Measurements from ENCODE around the gene SLC7A8.

SLC7A8 gene

DNA sequence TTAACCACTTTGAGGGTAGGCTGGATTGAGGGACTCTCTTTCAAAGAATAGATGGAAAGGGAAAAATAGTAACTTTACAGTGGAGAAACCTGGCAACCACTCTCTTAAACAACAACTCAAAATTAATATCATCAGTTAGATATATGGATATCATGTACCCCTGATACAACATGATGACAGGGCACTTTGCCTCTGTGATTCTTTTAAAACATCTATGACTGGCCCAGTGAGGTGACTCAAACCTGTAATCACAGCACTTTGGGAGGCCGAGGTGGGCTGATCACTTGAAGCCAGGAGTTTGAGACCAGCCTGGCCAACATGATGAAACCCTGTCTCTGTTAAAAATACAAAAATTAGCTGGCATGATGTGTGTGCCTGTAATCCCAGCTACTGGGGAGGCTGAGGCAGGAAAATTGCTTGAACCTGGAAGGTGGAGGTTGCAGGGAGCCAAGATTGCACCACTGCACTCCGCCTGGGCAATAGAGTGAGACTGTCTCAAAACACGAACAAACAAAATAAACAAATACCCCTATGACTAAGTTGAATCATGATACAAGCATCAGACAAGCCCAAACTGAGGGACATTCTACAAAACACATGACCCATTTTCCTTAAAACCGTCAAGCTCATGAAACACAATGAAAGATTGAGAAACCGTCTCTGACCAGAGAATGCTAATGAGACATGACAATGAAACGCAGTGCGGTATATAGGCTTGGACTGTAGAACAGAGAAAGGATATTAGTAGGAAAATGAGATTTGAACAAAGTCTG, 26.4 kb upstream of the SLC7A8 start:
- H3K27ac ChIP-seq (replicated peaks) = no peak overlapping the region
- no peaks in the 10 kb centered on the region for H3K27me3 ChIP-seq (ENCODE audit: insufficient read depth, poor library complexity, severe bottlenecking)
- no peak overlapping the region for H3K4me3 ChIP-seq (replicated peaks; ENCODE audit: insufficient read depth, low read length)
- no peak for DNase-seq (ENCODE audit: low read depth in 1 of 2, low spot score in 1 of 2)
- TF ChIP-seq SPI1 (IDR thresholded peaks at IDR 0.05; ENCODE audit: borderline replicate concordance, low read depth) (no peak), GABPA (IDR thresholded peaks at IDR 0.05; ENCODE audit: low read depth) (no peak), REST (IDR thresholded peaks at IDR 0.05; ENCODE audit: insufficient replicate concordance, low read depth) (no peak), POLR2AphosphoS5 (IDR thresholded peaks at IDR 0.05; ENCODE audit: low read depth) (no peak), CTCF (IDR thresholded peaks at IDR 0.05; ENCODE audit: insufficient read depth, low read length) (no peak)

- H3K4me3 ChIP-seq (replicated peaks; ENCODE audit: insufficient read depth, low read length) = no peak overlapping the region
- no peak overlapping the region for H3K27ac ChIP-seq (replicated peaks)
- H3K27me3 ChIP-seq (ENCODE audit: insufficient read depth, poor library complexity, severe bottlenecking) = no peaks in the 10 kb centered on the region
- no peak for DNase-seq (ENCODE audit: low read depth in 1 of 2, low spot score in 1 of 2)
- no peak for TF ChIP-seq GABPA (IDR thresholded peaks at IDR 0.05; ENCODE audit: low read depth)
- no peak for TF ChIP-seq SPI1 (IDR thresholded peaks at IDR 0.05; ENCODE audit: borderline replicate concordance, low read depth)
- TF ChIP-seq REST (IDR thresholded peaks at IDR 0.05; ENCODE audit: insufficient replicate concordance, low read depth) = no peak
- TF ChIP-seq POLR2AphosphoS5 (IDR thresholded peaks at IDR 0.05; ENCODE audit: low read depth) = no peak
- TF ChIP-seq CTCF (IDR thresholded peaks at IDR 0.05; ENCODE audit: insufficient read depth, low read length) = no peak
Measured at GRCh38 chr14:23208324-23208723, 24.9 kb upstream of the SLC7A8 start.

- no peak for DNase-seq (ENCODE audit: low read depth in 1 of 2, low spot score in 1 of 2)
- Histone ChIP-seq H3K27ac (replicated peaks) (no peak overlapping the region), H3K4me3 (replicated peaks; ENCODE audit: insufficient read depth, low read length) (no peak overlapping the region), H3K27me3 (ENCODE audit: insufficient read depth, poor library complexity, severe bottlenecking) (no peaks in the 10 kb centered on the region)
- TF ChIP-seq CTCF (IDR thresholded peaks at IDR 0.05; ENCODE audit: insufficient read depth, low read length) = no peak
- no peak for TF ChIP-seq REST (IDR thresholded peaks at IDR 0.05; ENCODE audit: insufficient replicate concordance, low read depth)
- no peak for TF ChIP-seq GABPA (IDR thresholded peaks at IDR 0.05; ENCODE audit: low read depth)
- TF ChIP-seq SPI1 (IDR thresholded peaks at IDR 0.05; ENCODE audit: borderline replicate concordance, low read depth) = no peak
- no peak for TF ChIP-seq POLR2AphosphoS5 (IDR thresholded peaks at IDR 0.05; ENCODE audit: low read depth)
Measured at GRCh38 chr14:23207146-23207540, 23.7 kb upstream of the SLC7A8 start.
